Activated CD4-positive, alpha-beta T cell treated with anti-CD3 and anti-CD28 coated beads, Interleukin-2, Interleukin-4, amounts not matched to agents 100 ng/mL and 50 ng/mL, durations not matched to agents 16 hours and 8 hours (primary cell): ENCODE data around the gene RHCG.

ENCODE experiments used
- DNase-seq: peaks from one replicate; pipeline ENCODE4 v3.0.0-alpha.2; 2020; ENCODE audit warnings: low spot score

RHCG gene

GRCh38 chr15:89444241-89445225, 51.9 kb downstream of the RHCG start:
- DNase-seq: no peak

- no peak for DNase-seq
These were observed 52.8 kb downstream of the RHCG start for GRCh38 chr15:89443581-89443980.

GRCh38 chr15:89442671-89443307, 53.6 kb downstream of the RHCG start:
- DNase-seq: peak; percentile 60

GRCh38 chr15:89442155-89442554, 54.2 kb downstream of the RHCG start:
- no peak for DNase-seq

DNA sequence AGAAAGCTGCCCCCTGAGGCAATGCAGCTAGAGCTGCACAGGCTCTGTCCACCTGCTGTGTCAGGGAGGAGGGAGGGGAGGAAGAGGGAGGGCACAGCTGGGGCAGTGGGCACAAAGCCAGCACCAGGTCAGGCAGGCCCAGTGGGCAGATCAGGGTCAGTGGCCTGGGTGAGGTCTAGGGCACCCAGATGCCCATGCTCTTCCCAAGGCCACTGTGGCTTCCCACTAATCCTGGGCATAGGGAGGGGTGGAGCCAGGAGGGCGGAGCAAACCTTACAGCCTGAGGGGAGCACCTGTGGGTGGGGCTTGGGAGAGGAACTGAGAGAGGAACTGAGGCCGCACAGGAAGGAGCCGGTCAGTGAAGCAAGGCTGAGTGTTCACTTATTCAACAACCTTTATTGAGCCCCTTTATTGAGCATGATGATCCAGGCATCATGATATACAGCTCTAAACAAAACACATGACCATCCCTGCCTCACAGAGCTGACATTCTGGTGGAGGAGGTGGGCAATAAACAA, 55.0 kb downstream of the RHCG start:
- no peak for DNase-seq

GRCh38 chr15:89439764-89440163, 56.6 kb downstream of the RHCG start:
- no peak for DNase-seq

GRCh38 chr15:89436560-89437311, 59.6 kb downstream of the RHCG start:
- DNase-seq: no peak

- DNase-seq: no peak
These were observed 61.0 kb downstream of the RHCG start for GRCh38 chr15:89435362-89435761.

DNA sequence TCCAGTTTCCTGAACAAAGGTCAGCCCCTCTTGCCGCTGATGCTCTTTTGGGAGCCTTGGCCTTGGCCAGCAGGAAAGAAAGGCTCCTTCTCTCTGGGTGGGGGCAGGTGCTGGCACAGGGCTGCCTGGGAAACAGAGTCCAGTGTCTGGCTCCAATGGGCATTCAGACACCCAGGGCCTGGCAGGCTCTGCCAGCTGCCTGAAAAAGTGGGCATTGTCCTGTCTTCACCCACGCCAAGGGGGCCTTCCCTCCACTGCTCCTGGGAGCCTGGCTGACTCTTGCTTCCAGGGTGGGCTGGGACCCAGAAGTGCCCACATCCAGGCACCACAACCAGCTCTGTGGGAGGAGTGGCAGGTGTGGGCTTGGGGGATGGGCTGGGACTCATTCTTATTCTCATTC, 62.7 kb downstream of the RHCG start:
- DNase-seq: no peak

DNA sequence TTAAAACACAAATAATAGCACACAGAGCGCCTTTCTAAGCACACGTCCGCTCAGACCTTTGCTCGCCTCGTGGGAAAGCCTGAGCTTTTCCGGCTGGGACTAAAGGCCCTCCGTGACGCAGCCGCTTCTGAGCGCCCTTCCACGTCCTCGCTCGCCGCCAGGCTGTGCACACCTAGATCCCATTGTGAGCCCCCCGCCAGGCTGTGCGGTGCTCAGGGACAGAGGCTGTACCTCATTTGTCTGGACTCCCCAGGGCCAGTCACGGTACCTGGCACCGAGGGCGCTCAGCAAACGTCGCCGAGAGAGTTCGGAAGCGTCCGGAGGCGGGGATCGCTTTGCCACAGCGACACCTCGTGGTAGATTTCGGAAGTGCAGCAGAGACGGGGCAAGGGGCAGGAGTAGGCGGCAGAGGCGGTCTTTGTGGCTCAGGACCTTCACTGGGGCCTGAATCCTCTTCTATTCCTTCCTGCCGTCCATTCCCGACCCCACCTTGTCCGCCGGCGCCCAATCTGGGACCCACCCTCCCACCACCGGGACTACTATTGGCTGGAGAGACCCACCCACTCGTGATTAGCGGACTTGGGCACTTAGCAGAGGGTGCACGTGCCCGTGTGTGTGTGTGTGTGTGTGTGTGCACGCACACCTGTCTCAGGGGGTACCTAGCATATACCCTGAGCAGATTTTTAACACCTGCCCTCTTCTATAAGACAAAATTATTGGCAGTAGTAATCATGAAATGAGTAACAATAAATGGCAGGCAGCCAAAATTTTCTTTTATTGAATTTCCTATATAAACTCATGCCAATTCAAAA, 65.6 kb downstream of the RHCG start:
- DNase-seq: peak; percentile 89

DNA sequence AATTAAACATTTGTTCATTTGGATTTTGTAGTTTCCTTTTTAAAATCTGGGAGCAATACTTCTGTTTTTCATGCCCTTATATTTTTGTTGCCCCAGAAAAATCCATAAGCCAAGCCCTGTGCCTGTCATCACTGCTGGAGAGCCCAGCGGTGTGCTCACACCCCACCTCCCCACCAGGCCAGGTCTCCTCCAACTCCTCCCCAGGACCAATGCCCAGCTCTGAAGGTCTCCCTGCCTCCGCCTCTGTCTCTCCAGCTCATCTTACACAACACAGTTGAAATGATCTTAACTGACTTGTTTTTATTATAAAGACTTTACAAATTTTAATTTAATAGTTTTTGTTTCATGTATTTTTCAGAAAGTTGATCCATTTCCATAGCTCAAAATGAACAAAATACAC, 66.4 kb downstream of the RHCG start:
- no peak for DNase-seq

DNA sequence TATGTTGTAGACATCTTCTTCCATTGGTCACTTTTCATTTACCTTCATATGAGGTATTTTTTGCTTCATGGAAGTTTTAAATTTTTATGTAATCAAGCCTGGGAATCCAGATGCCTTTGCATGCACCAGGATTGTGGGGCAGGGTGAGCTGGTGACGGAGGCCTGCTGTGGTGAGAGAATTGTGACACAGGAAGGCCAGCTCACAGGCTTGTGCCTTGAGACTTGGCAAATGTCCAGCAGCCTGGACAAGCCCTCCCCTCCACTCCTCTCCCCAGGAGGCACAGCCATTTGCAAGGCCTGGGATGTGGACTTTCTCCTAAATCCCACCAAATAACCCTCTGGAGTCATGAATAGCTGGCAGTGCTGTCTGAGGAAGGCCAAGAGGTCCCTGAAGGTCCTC, 67.4 kb downstream of the RHCG start:
- no peak for DNase-seq

- DNase-seq: no peak
These were observed 68.1 kb downstream of the RHCG start for GRCh38 chr15:89428246-89428645.

DNA sequence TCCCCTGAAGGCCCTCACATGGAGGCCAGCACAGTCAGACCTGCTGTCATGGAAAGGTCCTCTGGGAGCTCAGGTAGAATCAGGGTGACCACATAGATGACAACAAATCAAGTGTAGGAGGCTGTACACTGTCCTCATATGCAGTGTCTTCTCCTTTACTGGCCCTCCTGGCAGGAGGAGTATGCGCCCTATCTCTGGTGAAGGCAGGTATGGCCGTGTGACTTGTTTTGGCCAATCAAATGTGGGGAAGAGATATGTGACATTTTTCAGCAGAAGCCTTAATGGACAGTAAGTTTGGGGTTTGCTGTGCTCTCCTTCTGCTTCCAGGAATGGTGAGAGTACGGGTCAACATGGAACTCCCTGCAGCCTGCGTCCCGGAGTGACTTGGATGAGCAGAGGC, 69.9 kb downstream of the RHCG start:
- DNase-seq: no peak

GRCh38 chr15:89423981-89424380, 72.4 kb downstream of the RHCG start:
- DNase-seq: no peak
